Endothelial cell of umbilical vein (primary cell): ENCODE measurements around the gene LRRC37B. TPM values are rescaled to one million over a fixed set of nuclear protein-coding genes. Genes with fewer than 3 reads are reported as not detected.
"Not testable (repeated sequence)": the region's sequence is repeated elsewhere in the genome, so short reads cannot be mapped to it uniquely, and the experiment has no call there.

Experiments
- BruUV-seq: library from RNA; stranded (reverse); fragments of 400-500 nt; replicated peaks from 2 replicates; lab custom pipeline; 2021; lab: Mats Ljungman, UMichigan
- CTCF ChIA-PET: fragments of 300-600, 350-600 bp; sonication (Branson Sonifier 250); formaldehyde crosslinking; loops from one replicate; lab custom pipeline; 2021; ENCODE audit warnings: antibody characterized with exemption, inconsistent platforms; lab: Charles Lee
- POLR2A ChIA-PET: fragments of 300-600, 350-600 bp; sonication (Branson Sonifier 250); formaldehyde crosslinking; loops from one replicate; lab custom pipeline; 2021; ENCODE audit warnings: antibody characterized with exemption, inconsistent platforms; lab: Charles Lee
- DNase-seq: peaks from one replicate; pipeline ENCODE4 v3.0.0-alpha.2; 2011; ENCODE audit warnings: low read depth, low spot score
- FAIRE-seq: peaks from 2 replicates; lab custom pipeline; 2011; peaks lifted over from hg19 to GRCh38; lab: Jason Lieb, UNC
- H2AFZ ChIP-seq: 2 replicates; pipeline ENCODE4 v1.6.0; 2012; ENCODE audit warnings: low read depth, low read length, control low read depth, inconsistent platforms
- H3K27ac ChIP-seq: 2 replicates; pipeline ENCODE4 v1.5.1; 2011; ENCODE audit warnings: low read depth, mild to moderate bottlenecking, control low read depth, low read length, moderate library complexity; ENCODE audit not compliant: insufficient read depth
- H3K27me3 ChIP-seq, 2 experiments: 2 replicates each; pipeline versions ENCODE4 v1.6.0 to v1.6.1; 2011; ENCODE audit warnings: low read length in 2 of 2, mixed read lengths in 1 of 2; ENCODE audit not compliant: control insufficient read depth in 2 of 2, insufficient read depth in 2 of 2
- H3K36me3 ChIP-seq, 2 experiments: 2 replicates in 1 of 2; 3 replicates in 1 of 2; pipeline ENCODE4 v1.5.1; 2011; ENCODE audit warnings: low read length in 2 of 2, mild to moderate bottlenecking in 1 of 2, moderate library complexity in 1 of 2; ENCODE audit not compliant: control insufficient read depth in 2 of 2, insufficient read depth in 2 of 2; ENCODE audit errors: extremely low read depth in 1 of 2
- H3K4me1 ChIP-seq: 3 replicates; pipeline ENCODE4 v1.5.1; 2011; ENCODE audit warnings: mild to moderate bottlenecking, low read length; ENCODE audit not compliant: control insufficient read depth, insufficient read depth; ENCODE audit errors: extremely low read depth
- H3K4me2 ChIP-seq: 2 replicates; pipeline ENCODE4 v1.6.1; 2011; ENCODE audit warnings: low read length, control low read depth, mixed read lengths; ENCODE audit not compliant: insufficient read depth
- H3K4me3 ChIP-seq, 3 experiments: fragments of 200-600 bp in 1 of 3; sonication (generic), shearing (Covaris generic) in 1 of 3; replicated peaks in 1 of 3; 2 replicates each; pipeline ENCODE4 v1.5.1; 2011 to 2016; ENCODE audit warnings: control low read depth in 3 of 3, low read length in 3 of 3, mild to moderate bottlenecking in 2 of 3, inconsistent platforms in 1 of 3, low read depth in 1 of 3, moderate library complexity in 1 of 3; ENCODE audit not compliant: insufficient read depth in 1 of 3
- H3K79me2 ChIP-seq: 2 replicates; pipeline ENCODE4 v1.6.0; 2012; ENCODE audit warnings: low read length, inconsistent platforms; ENCODE audit not compliant: control insufficient read depth, insufficient read depth
- H3K9ac ChIP-seq: replicated peaks from 2 replicates; pipeline ENCODE3; 2011; ENCODE audit warnings: low read length, control low read depth; ENCODE audit not compliant: insufficient read depth; ENCODE audit errors: extremely low read depth
- H3K9me1 ChIP-seq: replicated peaks from 3 replicates; pipeline ENCODE4 v1.6.0; 2011; ENCODE audit warnings: mild to moderate bottlenecking, low read length; ENCODE audit not compliant: control insufficient read depth, insufficient read depth; ENCODE audit errors: extremely low read depth
- H3K9me3 ChIP-seq: replicated peaks from 2 replicates; pipeline ENCODE4 v1.5.1; 2012; ENCODE audit warnings: low read length, inconsistent platforms; ENCODE audit not compliant: control insufficient read depth, insufficient read depth
- H4K20me1 ChIP-seq: replicated peaks from 2 replicates; pipeline ENCODE3; 2011; ENCODE audit warnings: mild to moderate bottlenecking, low read length; ENCODE audit not compliant: control insufficient read depth, insufficient read depth; ENCODE audit errors: extremely low read depth
- EZH2 ChIP-seq: IDR thresholded peaks from 2 replicates; pipeline ENCODE4 v1.6.1; 2012; ENCODE audit warnings: borderline replicate concordance, low read depth, mild to moderate bottlenecking, moderate library complexity, low read length, inconsistent platforms; ENCODE audit not compliant: severe bottlenecking
- FOS ChIP-seq: IDR thresholded peaks from 2 replicates; pipeline ENCODE4 v1.6.1; 2011; ENCODE audit warnings: mild to moderate bottlenecking, low read length, moderate library complexity, borderline replicate concordance; ENCODE audit not compliant: insufficient read depth
- GATA2 ChIP-seq: IDR thresholded peaks from 2 replicates; pipeline ENCODE4 v1.7.0; 2011; ENCODE audit warnings: low read depth, mild to moderate bottlenecking, moderate library complexity, mixed read lengths, low read length; ENCODE audit not compliant: insufficient read length, insufficient read depth
- JUN ChIP-seq: IDR thresholded peaks from 2 replicates; pipeline ENCODE4 v1.6.1; 2011; ENCODE audit warnings: borderline replicate concordance, low read depth; ENCODE audit not compliant: insufficient read length, insufficient read depth
- MYC ChIP-seq: IDR thresholded peaks from one replicate; pipeline ENCODE4 v1.6.1; 2011; ENCODE audit warnings: mild to moderate bottlenecking, low read depth, low read length
- POLR2A ChIP-seq: IDR thresholded peaks from 2 replicates; pipeline ENCODE4 v1.6.1; 2012; ENCODE audit warnings: low read depth, mild to moderate bottlenecking, control low read depth, low read length
- POLR2AphosphoS5 ChIP-seq: IDR thresholded peaks from 2 replicates; pipeline ENCODE4 v1.6.1; 2012; ENCODE audit warnings: low read depth, mild to moderate bottlenecking, control low read depth, low read length, moderate library complexity; ENCODE audit not compliant: insufficient read depth
- dilution Hi-C: fragments of 300-500 bp; cut with MboI; formaldehyde crosslinking; loops from one replicate; pipeline ENCODE4 v1.15.0; 2019; ENCODE audit warnings: low sequenced_read_pairs; ENCODE audit not compliant: extremely low pct_ligation_motif_present
- intact Hi-C: fragments of 100-400 bp; cut with micrococcal nuclease; formaldehyde crosslinking; loops from one replicate; pipeline ENCODE4 v1.10.0; 2022
- polyA plus RNA-seq, 4 experiments: library from polyadenylated mRNA; depleted of rRNA in 3 of 4; stranded (reverse) in 3 of 4; unstranded in 1 of 4; fragments of >200 nt; gene quantifications; 2 replicates each; pipeline versions ENCODE4 v1.2.1 to v1.2.3, GENCODE V29; 2011 to 2012; ENCODE audit warnings: missing spikeins in 1 of 4
- total RNA-seq: library from RNA; stranded (reverse); gene quantifications from 2 replicates; pipeline ENCODE4 v1.2.3, GENCODE V29; 2021
- TF ChIP-seq, protein P1 (sequence below): IDR thresholded peaks from 2 replicates; pipeline ENCODE4 v1.6.1; 2011; ENCODE audit not compliant: insufficient read depth, insufficient read length
- TF ChIP-seq, protein P2 (sequence below), 2 donors: IDR thresholded peaks; 1 replicate in 1 of 2; 2 replicates in 1 of 2; pipeline ENCODE4 v1.5.1; 2011; ENCODE audit warnings: low read length in 2 of 2, mild to moderate bottlenecking in 2 of 2, moderate library complexity in 2 of 2, control low read depth in 1 of 2, inconsistent platforms in 1 of 2, low read depth in 1 of 2; ENCODE audit not compliant: insufficient read depth in 1 of 2; ENCODE audit errors: extremely low read depth in 1 of 2

The LRRC37B gene
- total and polyA plus RNA-seq, 2 donors (not counting 3 experiments of a cell fraction or from before 2014, with no cell fraction given), result 12.9 to 22.5 TPM

DNA sequence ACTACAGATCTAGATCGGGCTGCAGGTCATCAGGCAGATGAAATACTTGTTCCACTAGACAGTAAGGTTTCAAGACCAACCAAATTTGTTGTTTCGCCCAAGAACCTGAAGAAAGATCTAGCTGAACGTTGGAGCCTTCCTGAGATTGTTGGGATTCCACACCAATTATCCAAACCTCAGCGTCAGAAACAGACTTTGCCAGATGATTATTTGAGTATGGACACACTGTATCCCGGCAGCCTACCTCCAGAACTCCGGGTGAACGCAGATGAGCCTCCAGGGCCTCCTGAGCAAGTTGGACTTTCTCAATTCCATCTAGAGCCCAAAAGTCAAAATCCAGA, 14.4 kb downstream of the LRRC37B start:
- Histone ChIP-seq H3K27ac (no peak overlapping the region), H2AFZ (no peak overlapping the region), H3K4me3 (no peak overlapping the region), H3K9me3 (no peaks in the 10 kb centered on the region), H3K4me2 (no peak overlapping the region), H3K79me2 (no peaks in the 10 kb centered on the region), H3K9ac (no peak overlapping the region), H3K9me1 (no peaks in the 10 kb centered on the region), H3K4me1 (no peaks in the 10 kb centered on the region), H3K36me3 (no peaks in the 10 kb centered on the region), H4K20me1 (no peaks in the 10 kb centered on the region), H3K27me3 (no peaks in the 10 kb centered on the region)
- ChIA-PET POLR2A (interaction anchor here (0.7 kb wide), 1 partner anchor 146 kb away, joined by 3 read pairs; no protein-coding TSS in a partner anchor), CTCF (no interaction called here)
- TF ChIP-seq, protein P1, sequence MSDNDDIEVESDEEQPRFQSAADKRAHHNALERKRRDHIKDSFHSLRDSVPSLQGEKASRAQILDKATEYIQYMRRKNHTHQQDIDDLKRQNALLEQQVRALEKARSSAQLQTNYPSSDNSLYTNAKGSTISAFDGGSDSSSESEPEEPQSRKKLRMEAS, result no peak
- TF ChIP-seq JUN (no peak), FOS (no peak), GATA2 (no peak), EZH2 (no peak), POLR2A (no peak), MYC (no peak), POLR2AphosphoS5 (no peak)
- TF ChIP-seq, protein P2, sequence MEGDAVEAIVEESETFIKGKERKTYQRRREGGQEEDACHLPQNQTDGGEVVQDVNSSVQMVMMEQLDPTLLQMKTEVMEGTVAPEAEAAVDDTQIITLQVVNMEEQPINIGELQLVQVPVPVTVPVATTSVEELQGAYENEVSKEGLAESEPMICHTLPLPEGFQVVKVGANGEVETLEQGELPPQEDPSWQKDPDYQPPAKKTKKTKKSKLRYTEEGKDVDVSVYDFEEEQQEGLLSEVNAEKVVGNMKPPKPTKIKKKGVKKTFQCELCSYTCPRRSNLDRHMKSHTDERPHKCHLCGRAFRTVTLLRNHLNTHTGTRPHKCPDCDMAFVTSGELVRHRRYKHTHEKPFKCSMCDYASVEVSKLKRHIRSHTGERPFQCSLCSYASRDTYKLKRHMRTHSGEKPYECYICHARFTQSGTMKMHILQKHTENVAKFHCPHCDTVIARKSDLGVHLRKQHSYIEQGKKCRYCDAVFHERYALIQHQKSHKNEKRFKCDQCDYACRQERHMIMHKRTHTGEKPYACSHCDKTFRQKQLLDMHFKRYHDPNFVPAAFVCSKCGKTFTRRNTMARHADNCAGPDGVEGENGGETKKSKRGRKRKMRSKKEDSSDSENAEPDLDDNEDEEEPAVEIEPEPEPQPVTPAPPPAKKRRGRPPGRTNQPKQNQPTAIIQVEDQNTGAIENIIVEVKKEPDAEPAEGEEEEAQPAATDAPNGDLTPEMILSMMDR (IDR thresholded peaks at IDR 0.05; ENCODE audit: extremely low read depth in 1 of 2, insufficient read depth in 1 of 2, low read depth in 1 of 2, low read length in 2 of 2), result no peak
- BruUV-seq, result no TSS peak
- dilution Hi-C loops (no loop called here), intact Hi-C loops (no loop called here)
- no peak for DNase-seq
- FAIRE-seq, result no peak

DNA sequence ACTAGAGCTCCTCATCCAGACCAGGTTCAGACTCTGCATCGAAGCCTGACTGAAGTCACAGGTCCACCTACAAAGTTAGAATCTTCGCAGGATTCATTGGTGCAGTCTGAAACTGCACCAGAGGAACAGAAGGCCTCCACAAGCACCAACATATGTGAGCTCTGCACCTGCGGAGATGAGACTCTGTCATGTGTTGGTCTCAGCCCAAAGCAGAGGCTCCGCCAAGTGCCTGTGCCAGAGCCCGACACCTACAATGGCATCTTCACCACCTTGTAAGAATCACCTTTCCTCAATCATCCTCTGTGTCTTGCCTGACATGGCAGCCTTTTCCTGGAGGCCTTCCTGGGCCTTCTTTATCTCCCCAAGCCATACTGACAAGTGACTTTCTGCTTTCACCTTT, 15.4 kb downstream of the LRRC37B start:
- H2AFZ ChIP-seq, FAIRE-seq, intact Hi-C loops: not testable (repeated sequence)

DNA sequence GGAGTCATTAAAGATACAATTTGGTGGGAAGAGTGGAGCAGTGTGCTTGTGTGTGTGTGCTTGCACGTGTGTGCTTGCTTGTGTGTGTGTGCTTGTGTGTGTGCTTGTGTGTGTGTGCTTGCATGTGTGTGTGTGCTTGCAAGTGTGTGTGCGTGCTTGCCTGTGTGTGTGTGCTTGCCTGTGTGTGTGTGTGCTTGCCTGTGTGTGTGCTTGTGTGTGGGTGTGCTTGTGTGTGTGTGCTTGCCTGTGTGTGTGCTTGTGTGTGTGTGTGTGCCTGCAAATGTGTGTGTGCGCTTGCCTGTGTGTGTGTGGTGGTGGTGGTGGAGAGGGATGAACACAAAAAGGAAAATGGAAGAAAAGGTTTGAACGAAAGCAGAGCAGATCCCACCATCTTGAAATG, 20.1 kb downstream of the LRRC37B start:
- H3K27me3 ChIP-seq, result not testable (repeated sequence)

More for the DNA sequence above, 15.4 kb downstream of the LRRC37B start:
- H4K20me1 ChIP-seq, POLR2A ChIA-PET, dilution Hi-C loops, H3K4me2 ChIP-seq, H3K4me1 ChIP-seq, H3K27ac ChIP-seq, H3K9me1 ChIP-seq, CTCF ChIA-PET, H3K79me2 ChIP-seq, H3K9ac ChIP-seq, H3K4me3 ChIP-seq, H3K27me3 ChIP-seq, DNase-seq, H3K9me3 ChIP-seq, H3K36me3 ChIP-seq, BruUV-seq: not testable (repeated sequence)

More for the DNA sequence above, 20.1 kb downstream of the LRRC37B start:
- H4K20me1 ChIP-seq, CTCF ChIA-PET, H3K9me1 ChIP-seq, H3K79me2 ChIP-seq, DNase-seq, H3K36me3 ChIP-seq, POLR2A ChIA-PET, BruUV-seq, H3K27ac ChIP-seq, intact Hi-C loops, dilution Hi-C loops, H2AFZ ChIP-seq, H3K9me3 ChIP-seq, H3K4me3 ChIP-seq, H3K4me1 ChIP-seq, H3K9ac ChIP-seq, H3K4me2 ChIP-seq, FAIRE-seq: not testable (repeated sequence)
